ENCODE results near the gene S100A7A. TPM values are rescaled to one million over a fixed set of nuclear protein-coding genes. Genes with fewer than 3 reads are reported as not detected.
"Not testable (repeated sequence)": the region's sequence is repeated elsewhere in the genome, so short reads cannot be mapped to it uniquely, and the experiment has no call there.

Gene S100A7A
- polyA plus RNA-seq, 3 donors: not detected

GRCh38 chr1:153392822-153393221 lies 23.5 kb upstream of the S100A7A start:
- no peak overlapping the region for H3K27ac ChIP-seq (ENCODE audit: low read depth, low read length)
- WGBS, 3 donors: 72 to 80% (median 77%) methylated on average over 3 of the region's 3 CpGs

DNA sequence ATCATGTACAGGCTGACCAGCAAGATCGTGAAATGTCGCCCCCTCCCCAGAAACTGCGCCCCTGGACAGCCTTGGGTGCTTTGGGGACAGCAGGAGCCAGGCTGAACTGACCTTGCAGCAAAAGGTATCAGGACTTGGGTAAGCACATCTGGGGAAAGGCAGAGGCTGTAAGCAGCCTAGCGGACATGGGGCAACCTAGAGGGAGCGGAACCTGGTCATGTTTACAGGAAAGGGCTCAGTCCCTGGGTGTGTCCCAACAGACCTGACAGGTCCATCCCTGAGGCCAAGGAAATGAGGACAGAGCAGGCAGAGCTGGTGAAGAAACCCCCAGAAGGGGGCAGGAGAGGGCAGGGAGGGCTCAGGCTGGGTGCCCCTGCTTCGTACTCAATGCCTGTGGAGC lies 22.4 kb upstream of the S100A7A start:
- 57 to 71% (median 65%) methylated on average over 6 of the region's 6 CpGs for WGBS, 3 donors
- H3K27ac ChIP-seq (ENCODE audit: low read depth, low read length): no peak overlapping the region

DNA sequence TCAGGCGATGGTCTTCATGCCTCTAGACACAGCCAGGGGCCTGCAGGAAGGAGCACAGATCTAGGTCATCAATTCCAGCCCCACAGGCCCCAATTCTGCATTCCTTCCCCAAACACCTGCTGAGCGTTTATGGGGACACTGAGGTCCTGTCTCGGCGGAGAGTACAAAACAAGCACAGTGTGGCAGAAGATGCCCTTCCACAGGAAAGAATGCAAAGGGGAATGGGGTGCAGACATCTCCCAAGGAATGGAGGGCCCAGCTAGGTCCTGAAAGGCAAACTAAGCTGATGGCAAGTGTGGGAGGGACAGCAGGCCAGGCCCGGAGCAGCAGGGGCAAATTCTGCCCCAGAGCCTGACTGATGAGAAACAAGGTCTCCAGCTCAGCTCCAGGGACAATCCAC lies 21.9 kb upstream of the S100A7A start:
- H3K27ac ChIP-seq (ENCODE audit: low read depth, low read length): no peak overlapping the region
- WGBS, 3 donors: 67 to 78% (median 74%) methylated on average over 5 of the region's 5 CpGs

DNA sequence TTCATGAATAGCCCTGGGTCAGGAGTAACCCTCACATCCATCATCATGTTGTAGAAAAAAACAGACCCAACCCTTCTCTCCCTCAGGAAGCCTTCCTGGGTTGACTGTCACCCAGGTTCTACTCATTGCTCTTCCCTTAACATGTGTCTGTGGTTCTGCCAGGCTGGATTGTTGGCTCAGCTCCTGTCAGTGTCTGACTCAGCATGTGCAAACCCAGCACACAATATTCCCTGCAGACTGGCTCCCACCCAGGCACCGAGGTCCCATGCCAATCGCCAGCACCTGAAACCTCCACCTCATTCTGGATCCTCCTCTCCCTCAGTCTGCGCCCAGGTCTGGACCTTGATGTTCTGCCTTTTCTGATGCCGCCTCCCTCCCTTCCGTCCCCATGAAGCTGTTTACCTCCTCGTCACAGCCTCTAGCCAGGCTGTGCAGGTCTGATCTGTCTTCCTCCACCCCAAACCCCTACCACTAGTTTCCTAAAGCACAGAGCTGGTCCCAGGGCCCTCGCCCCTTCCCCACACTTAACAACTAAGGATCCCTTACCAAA lies 21.1 kb upstream of the S100A7A start:
- H3K27ac ChIP-seq (ENCODE audit: low read depth, low read length): no peak overlapping the region
- 75 to 78% (median 76%) methylated on average over 7 of the region's 7 CpGs for WGBS, 3 donors

DNA sequence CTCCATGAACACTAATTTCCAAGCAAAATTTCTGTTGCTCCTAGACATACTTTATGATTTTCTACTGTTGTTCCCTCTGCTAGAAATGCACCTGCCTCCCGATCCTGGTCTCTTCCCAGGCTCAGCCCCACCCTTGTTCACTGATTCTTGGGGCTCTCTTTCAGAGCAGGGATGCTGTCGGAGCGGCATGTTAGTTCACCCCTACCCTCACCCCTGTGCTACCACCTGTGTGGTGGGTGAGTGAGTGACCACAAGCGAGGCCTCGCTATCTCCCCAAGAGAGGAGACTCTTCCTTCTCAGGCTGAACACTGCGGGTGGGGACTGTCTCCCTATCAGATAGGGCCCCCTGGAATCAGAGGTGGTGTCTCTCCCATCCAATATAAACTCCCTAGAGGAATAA lies 20.5 kb upstream of the S100A7A start:
- WGBS, 3 donors: 68 to 86% (median 81%) methylated on average over 6 of the region's 6 CpGs
- H3K27ac ChIP-seq (ENCODE audit: low read depth, low read length): no peak overlapping the region

- WGBS, 3 donors: 66 to 83% (median 82%) methylated on average over 6 of the region's 6 CpGs
- no peak overlapping the region for H3K27ac ChIP-seq (ENCODE audit: low read depth, low read length)
Measured at GRCh38 chr1:153396461-153396860, 19.9 kb upstream of the S100A7A start.

- 67 to 82% (median 79%) methylated on average over 19 of the region's 19 CpGs for WGBS, 3 donors
- no peak overlapping the region for H3K27ac ChIP-seq (ENCODE audit: low read depth, low read length)
Measured at GRCh38 chr1:153397051-153397923, 19.0 kb upstream of the S100A7A start.

- 68 to 82% (median 77%) methylated on average over 6 of the region's 6 CpGs for WGBS, 3 donors
Measured at GRCh38 chr1:153397924-153398651, 18.2 kb upstream of the S100A7A start.

GRCh38 chr1:153399401-153400055 lies 16.8 kb upstream of the S100A7A start:
- H3K27ac ChIP-seq (ENCODE audit: low read depth, low read length): no peak overlapping the region
- 73 to 90% (median 86%) methylated on average over 5 to 7 of the region's 7 CpGs for WGBS, 3 donors

More at GRCh38 chr1:153397924-153398651, 18.2 kb upstream of the S100A7A start:
- H3K27ac ChIP-seq (ENCODE audit: low read depth, low read length): no peak overlapping the region

DNA sequence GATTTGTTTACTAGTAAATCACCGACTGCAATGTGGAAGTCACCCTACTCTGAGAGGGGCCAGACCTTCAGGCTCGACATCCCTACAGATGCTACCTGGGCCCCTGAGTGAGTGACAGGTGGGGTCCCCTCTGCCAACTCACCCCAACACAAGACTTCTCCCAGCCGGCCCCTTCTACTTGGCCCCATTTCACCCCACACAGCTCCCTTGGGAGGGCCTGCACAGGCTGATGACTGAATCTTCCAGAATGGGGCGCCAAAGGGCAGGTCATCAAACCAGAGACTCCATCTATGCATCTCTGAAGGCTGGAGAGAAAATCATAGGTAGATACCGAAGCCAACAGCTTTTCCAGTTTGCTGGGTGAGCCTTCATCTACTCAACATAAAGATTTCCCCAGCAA lies 16.1 kb upstream of the S100A7A start:
- WGBS, 3 donors: 60 to 75% (median 70%) methylated on average over 5 of the region's 5 CpGs
- H3K27ac ChIP-seq (ENCODE audit: low read depth, low read length): no peak overlapping the region

GRCh38 chr1:153401461-153401860 lies 14.9 kb upstream of the S100A7A start:
- H3K27ac ChIP-seq (ENCODE audit: low read depth, low read length): no peak overlapping the region
- 76 to 93% (median 91%) methylated on average over 9 of the region's 9 CpGs for WGBS, 3 donors

DNA sequence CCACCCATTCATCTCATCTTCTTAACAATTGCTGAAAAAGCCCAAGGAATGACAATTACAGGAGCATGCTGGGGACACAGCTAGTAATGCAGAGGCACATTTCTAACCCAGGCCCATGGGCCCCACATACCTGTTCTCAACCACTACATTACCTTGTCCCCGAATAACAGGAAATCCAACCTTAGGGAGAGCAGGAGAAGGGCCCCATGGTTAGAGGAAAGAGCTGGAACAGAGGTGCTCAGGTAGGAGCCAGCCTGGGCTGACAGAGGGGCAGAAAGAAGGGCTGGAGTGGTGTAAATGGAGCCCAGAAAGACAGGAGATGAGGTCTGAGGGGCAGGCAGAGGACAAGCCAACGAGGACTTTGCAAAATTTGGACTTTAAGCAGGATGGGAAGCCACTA lies 14.1 kb upstream of the S100A7A start:
- no peak overlapping the region for H3K27ac ChIP-seq (ENCODE audit: low read depth, low read length)
- WGBS, 3 donors: 55 to 66% (median 60%) methylated on average over 2 of the region's 2 CpGs

GRCh38 chr1:153403421-153404085 lies 12.8 kb upstream of the S100A7A start:
- WGBS, 3 donors: 67 to 70% (median 68%) methylated on average over 11 of the region's 11 CpGs
- H3K27ac ChIP-seq (ENCODE audit: low read depth, low read length): no peak overlapping the region

DNA sequence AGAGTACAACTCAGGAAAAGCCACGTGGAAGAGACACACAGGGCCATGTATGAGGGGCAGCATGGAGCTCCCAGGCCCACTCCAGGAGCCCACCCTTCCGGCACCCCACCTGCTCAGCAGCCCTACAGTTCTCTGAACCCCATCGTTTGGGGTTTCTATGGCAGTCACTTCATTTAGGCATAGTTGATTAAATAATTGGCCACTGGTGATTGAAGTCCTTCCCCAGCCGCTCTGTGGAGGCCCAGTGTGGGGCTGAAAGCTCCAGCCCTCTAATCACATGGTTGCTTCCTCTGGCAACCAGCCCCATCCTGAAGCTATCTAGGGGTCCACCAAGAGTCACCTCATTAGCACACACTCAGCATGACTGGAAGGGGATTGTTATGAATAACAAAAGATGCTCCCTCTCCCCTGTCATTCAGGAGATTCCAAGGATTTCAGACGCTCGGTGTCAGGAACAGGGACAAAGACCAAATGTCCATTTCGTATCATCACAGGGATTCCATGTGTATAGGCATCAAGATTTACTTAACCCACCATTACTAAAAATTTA lies 12.2 kb upstream of the S100A7A start:
- WGBS, 3 donors: 70 to 85% (median 74%) methylated on average over 7 of the region's 7 CpGs

DNA sequence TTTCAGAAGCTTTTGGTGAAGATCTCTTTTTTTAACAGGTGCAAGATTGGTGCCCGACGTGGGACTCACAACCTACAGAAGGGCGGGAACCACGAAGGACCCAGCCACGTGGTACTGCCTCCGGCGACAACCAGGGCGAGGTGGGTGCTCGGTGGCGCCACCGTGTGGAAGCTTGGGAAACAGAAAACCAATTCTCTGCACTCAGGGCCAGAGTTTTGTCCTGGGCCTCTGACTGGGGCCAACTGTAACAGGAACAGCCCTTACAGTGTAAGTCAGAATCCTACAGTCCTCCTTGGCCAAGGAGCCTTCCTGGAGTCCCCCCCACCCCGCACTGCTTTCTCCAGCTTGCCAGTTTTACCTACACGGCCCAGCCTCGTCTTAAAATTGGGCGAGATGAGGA lies 11.6 kb upstream of the S100A7A start:
- 33 to 39% (median 39%) methylated on average over 15 of the region's 15 CpGs for whole genome bisulfite sequencing, 3 donors

More for the DNA sequence above, 12.2 kb upstream of the S100A7A start:
- H3K27ac ChIP-seq (ENCODE audit: low read depth, low read length): no peak overlapping the region

DNA sequence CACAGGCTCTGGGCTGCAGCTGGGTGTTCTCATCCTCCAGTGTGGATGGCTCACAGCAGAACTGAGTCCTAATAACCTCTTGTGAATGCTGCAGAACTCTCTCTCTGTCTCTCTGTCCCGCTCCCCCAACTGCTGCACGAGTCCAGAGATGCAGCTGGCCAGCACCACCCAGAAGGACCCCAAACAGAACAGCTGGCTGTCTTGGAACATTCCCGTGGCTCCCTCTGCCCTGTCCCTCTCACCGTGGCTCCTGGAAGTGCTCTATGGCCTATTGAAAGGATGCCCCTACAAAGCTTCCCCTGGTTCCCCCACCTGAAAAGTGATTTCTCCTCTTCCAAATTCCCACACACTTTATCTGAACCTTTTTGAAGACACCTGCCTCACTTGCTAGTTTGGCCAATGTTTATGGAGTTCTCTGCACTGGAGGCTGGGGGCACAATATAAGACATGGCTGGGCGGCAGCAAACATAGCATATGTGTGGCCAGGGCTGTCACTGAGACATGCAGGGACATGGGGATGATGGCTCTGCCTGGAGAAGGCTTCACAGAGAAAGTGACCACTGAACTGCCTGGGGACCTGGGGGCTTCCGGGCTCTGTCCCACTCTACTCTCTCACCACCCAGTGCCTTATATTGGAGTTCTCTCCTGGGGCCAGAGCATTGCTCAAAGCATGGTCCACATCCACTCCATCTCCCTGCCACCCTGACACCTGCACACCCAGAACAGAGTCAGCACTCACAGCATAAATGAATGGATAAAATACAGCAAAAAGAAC lies 10.3 kb upstream of the S100A7A start:
- not testable (repeated sequence) for H3K27ac ChIP-seq (ENCODE audit: low read depth, low read length)
- WGBS, 3 donors: 58 to 88% (median 85%) methylated on average over 6 of the region's 6 CpGs

More for the DNA sequence above, 11.6 kb upstream of the S100A7A start:
- H3K27ac ChIP-seq (ENCODE audit: low read depth, low read length): no peak overlapping the region

GRCh38 chr1:153407274-153407673 lies 9.0 kb upstream of the S100A7A start:
- H3K27ac ChIP-seq (ENCODE audit: low read depth, low read length): not testable (repeated sequence)
- whole genome bisulfite sequencing, 3 donors: 57 to 69% (median 62%) methylated on average over 11 of the region's 11 CpGs

Data from adipose tissue (tissue), 3 donors.